ENCODE data around the gene CNTN5.

The CNTN5 gene

DNA sequence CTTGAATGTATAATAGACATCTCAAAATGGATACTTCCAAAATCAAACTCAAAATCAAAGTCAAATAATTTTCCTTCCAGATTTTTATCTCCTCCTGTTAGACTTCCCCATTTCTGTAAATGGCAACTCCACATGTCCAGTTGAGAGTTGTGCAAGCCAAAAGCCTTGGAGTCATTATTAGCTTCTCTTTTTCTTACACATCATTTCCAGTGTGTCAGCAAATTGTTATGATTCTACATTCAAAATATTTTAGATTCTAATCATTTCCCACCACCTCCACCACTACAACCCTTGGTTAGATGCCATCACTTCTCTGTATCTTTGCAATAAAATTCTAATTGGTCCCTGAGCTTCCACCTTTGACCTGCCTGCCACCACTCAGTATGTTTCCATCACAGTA is 155.7 kb downstream of the CNTN5 start:
- H3K27me3 ChIP-seq (ENCODE audit: control insufficient read depth, insufficient read depth, low read length) = no peaks in the 10 kb centered on the region
- H3K9me3 ChIP-seq (ENCODE audit: control insufficient read depth, insufficient read depth, low read length) = no peaks in the 10 kb centered on the region
- H3K4me1 ChIP-seq (ENCODE audit: control insufficient read depth, insufficient read depth, low read length) = no peaks in the 10 kb centered on the region
- H3K4me3 ChIP-seq (ENCODE audit: low read depth, low read length) = no peak overlapping the region
- H3K36me3 ChIP-seq (ENCODE audit: control insufficient read depth, insufficient read depth, low read length) = no peaks in the 10 kb centered on the region
- no peak overlapping the region for H3K9ac ChIP-seq (ENCODE audit: low read depth, low read length)

- Histone ChIP-seq H3K27me3 (ENCODE audit: control insufficient read depth, insufficient read depth, low read length) (no peaks in the 10 kb centered on the region), H3K4me3 (ENCODE audit: low read depth, low read length) (no peak overlapping the region), H3K9ac (ENCODE audit: low read depth, low read length) (no peak overlapping the region), H3K4me1 (ENCODE audit: control insufficient read depth, insufficient read depth, low read length) (no peaks in the 10 kb centered on the region), H3K36me3 (ENCODE audit: control insufficient read depth, insufficient read depth, low read length) (no peaks in the 10 kb centered on the region), H3K9me3 (ENCODE audit: control insufficient read depth, insufficient read depth, low read length) (no peaks in the 10 kb centered on the region)
Measured at GRCh38 chr11:99177446-99177845, 156.7 kb downstream of the CNTN5 start.

GRCh38 chr11:99184146-99184545 is 163.4 kb downstream of the CNTN5 start:
- Histone ChIP-seq H3K9me3 (ENCODE audit: control insufficient read depth, insufficient read depth, low read length) (no peaks in the 10 kb centered on the region), H3K4me1 (ENCODE audit: control insufficient read depth, insufficient read depth, low read length) (no peaks in the 10 kb centered on the region), H3K4me3 (ENCODE audit: low read depth, low read length) (no peak overlapping the region), H3K36me3 (ENCODE audit: control insufficient read depth, insufficient read depth, low read length) (no peaks in the 10 kb centered on the region), H3K27me3 (ENCODE audit: control insufficient read depth, insufficient read depth, low read length) (no peaks in the 10 kb centered on the region), H3K9ac (ENCODE audit: low read depth, low read length) (no peak overlapping the region)

- no peaks in the 10 kb centered on the region for H3K36me3 ChIP-seq (ENCODE audit: control insufficient read depth, insufficient read depth, low read length)
- peaks cover 2% of the 10 kb centered on the region for H3K4me1 ChIP-seq (ENCODE audit: control insufficient read depth, insufficient read depth, low read length)
- H3K9me3 ChIP-seq (ENCODE audit: control insufficient read depth, insufficient read depth, low read length) = no peaks in the 10 kb centered on the region
- H3K9ac ChIP-seq (ENCODE audit: low read depth, low read length) = no peak overlapping the region
- no peak overlapping the region for H3K4me3 ChIP-seq (ENCODE audit: low read depth, low read length)
- no peaks in the 10 kb centered on the region for H3K27me3 ChIP-seq (ENCODE audit: control insufficient read depth, insufficient read depth, low read length)
Measured at GRCh38 chr11:99188221-99188620, 167.5 kb downstream of the CNTN5 start.

GRCh38 chr11:99192716-99193115 is 172.0 kb downstream of the CNTN5 start:
- peaks cover 12% of the 10 kb centered on the region for H3K4me1 ChIP-seq (ENCODE audit: control insufficient read depth, insufficient read depth, low read length)
- H3K36me3 ChIP-seq (ENCODE audit: control insufficient read depth, insufficient read depth, low read length) = no peaks in the 10 kb centered on the region
- no peak overlapping the region for H3K9ac ChIP-seq (ENCODE audit: low read depth, low read length)
- H3K4me3 ChIP-seq (ENCODE audit: low read depth, low read length) = no peak overlapping the region
- H3K9me3 ChIP-seq (ENCODE audit: control insufficient read depth, insufficient read depth, low read length) = no peaks in the 10 kb centered on the region
- no peaks in the 10 kb centered on the region for H3K27me3 ChIP-seq (ENCODE audit: control insufficient read depth, insufficient read depth, low read length)

DNA sequence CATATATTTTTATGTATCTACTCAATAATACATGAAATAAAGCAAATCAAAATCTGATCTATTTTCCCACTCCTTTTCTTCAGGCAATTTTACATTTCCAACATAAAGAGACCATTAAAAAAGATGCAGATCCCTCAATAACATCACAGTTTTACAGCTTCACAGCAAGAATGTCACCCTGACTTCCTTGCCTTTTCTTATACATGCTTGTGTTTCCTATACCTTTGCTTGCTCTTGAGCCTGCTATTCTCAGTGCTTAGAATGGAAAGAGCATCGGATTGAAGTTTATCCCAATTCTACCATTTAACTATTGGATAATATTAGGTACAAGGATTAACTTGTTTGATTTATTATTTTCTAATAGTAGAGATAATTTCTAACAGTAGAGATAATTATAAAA is 176.7 kb downstream of the CNTN5 start:
- Histone ChIP-seq H3K36me3 (ENCODE audit: control insufficient read depth, insufficient read depth, low read length) (no peaks in the 10 kb centered on the region), H3K4me1 (ENCODE audit: control insufficient read depth, insufficient read depth, low read length) (peaks cover 42% of the 10 kb centered on the region), H3K9me3 (ENCODE audit: control insufficient read depth, insufficient read depth, low read length) (no peaks in the 10 kb centered on the region), H3K27me3 (ENCODE audit: control insufficient read depth, insufficient read depth, low read length) (no peaks in the 10 kb centered on the region), H3K9ac (ENCODE audit: low read depth, low read length) (no peak overlapping the region), H3K4me3 (ENCODE audit: low read depth, low read length) (no peak overlapping the region)

DNA sequence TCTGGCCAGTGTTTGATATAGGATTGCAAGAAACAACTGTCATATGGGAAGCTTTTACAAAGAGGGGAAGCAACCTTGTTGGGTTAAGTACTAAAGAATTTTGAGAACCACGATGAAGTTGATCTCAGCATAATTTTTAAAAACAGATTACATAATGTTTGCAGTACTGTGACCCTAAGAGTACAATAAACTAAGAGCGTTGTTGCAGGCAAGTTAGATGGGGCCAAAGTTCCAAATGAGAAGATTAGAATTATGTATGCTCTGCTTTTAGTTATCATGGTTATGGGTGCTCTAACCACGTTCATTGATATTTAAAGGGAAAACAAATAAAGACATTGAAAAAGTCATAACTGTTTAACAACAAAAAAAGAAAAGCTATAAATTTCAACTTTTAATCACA is 177.5 kb downstream of the CNTN5 start:
- H3K27me3 ChIP-seq (ENCODE audit: control insufficient read depth, insufficient read depth, low read length) = no peaks in the 10 kb centered on the region
- no peaks in the 10 kb centered on the region for H3K9me3 ChIP-seq (ENCODE audit: control insufficient read depth, insufficient read depth, low read length)
- no peak overlapping the region for H3K4me3 ChIP-seq (ENCODE audit: low read depth, low read length)
- peaks cover 40% of the 10 kb centered on the region for H3K4me1 ChIP-seq (ENCODE audit: control insufficient read depth, insufficient read depth, low read length)
- no peaks in the 10 kb centered on the region for H3K36me3 ChIP-seq (ENCODE audit: control insufficient read depth, insufficient read depth, low read length)
- no peak overlapping the region for H3K9ac ChIP-seq (ENCODE audit: low read depth, low read length)

DNA sequence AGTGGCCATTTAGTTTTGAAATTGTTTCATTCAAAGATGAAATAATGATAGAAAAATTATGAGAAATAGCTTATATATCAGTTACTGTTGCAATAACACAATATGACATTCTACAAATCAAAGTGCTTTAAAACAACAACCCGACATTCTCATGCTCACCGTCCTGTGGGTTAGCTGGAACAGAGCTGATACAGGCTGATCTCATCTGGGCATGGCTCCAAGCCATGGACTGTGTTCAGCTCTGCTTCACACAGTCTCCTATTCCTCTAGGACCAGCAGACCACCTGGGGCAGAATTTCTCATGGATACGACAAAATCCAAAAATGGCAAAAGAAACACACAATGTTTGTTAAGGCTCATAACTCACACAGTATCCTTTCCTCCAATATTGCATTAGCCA is 178.6 kb downstream of the CNTN5 start:
- Histone ChIP-seq H3K4me1 (ENCODE audit: control insufficient read depth, insufficient read depth, low read length) (peaks cover 35% of the 10 kb centered on the region), H3K9ac (ENCODE audit: low read depth, low read length) (no peak overlapping the region), H3K9me3 (ENCODE audit: control insufficient read depth, insufficient read depth, low read length) (no peaks in the 10 kb centered on the region)

DNA sequence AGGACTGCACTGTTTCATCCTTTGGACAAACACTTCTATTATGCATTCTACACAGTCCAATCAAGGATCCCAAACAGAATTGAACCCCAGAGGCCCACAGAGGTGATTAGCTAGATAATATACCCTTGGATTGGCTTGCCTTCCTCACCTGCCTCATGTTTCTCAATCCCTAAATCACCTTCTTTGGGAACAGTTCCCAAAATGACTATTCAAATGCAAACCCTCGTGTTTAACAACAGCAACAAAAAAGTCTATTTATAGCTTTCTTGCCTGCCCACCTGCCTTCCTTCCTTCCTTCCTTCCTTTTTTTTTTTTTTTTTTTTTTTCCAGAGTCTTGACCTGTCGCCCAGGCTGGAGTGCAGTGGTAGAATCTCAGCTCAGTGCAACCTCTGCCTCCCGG is 180.0 kb downstream of the CNTN5 start:
- H3K4me1 ChIP-seq (ENCODE audit: control insufficient read depth, insufficient read depth, low read length) = peaks cover 37% of the 10 kb centered on the region
- no peaks in the 10 kb centered on the region for H3K36me3 ChIP-seq (ENCODE audit: control insufficient read depth, insufficient read depth, low read length)
- H3K9me3 ChIP-seq (ENCODE audit: control insufficient read depth, insufficient read depth, low read length) = no peaks in the 10 kb centered on the region
- H3K27me3 ChIP-seq (ENCODE audit: control insufficient read depth, insufficient read depth, low read length) = no peaks in the 10 kb centered on the region
- no peak overlapping the region for H3K4me3 ChIP-seq (ENCODE audit: low read depth, low read length)
- no peak overlapping the region for H3K9ac ChIP-seq (ENCODE audit: low read depth, low read length)

More for the DNA sequence above, 178.6 kb downstream of the CNTN5 start:
- Histone ChIP-seq H3K36me3 (ENCODE audit: control insufficient read depth, insufficient read depth, low read length) (no peaks in the 10 kb centered on the region), H3K4me3 (ENCODE audit: low read depth, low read length) (no peak overlapping the region), H3K27me3 (ENCODE audit: control insufficient read depth, insufficient read depth, low read length) (no peaks in the 10 kb centered on the region)

DNA sequence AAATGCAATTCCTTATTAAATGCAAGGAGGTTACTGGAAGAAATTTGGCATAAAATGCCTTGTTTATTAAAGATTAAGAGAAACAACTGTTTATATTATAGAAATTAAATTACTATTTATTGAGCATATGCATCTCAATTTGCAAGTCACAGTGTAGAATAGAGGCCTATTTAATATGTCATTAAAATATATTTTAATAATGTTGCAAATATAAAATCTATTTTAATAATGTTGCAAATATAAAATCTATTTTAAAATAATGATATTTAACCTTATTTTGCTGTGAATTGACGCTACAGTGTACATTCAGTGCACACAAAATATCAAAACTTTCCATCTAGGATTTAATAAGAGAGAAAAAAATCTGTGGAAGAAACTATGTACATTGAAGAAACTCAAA is 188.1 kb downstream of the CNTN5 start:
- Histone ChIP-seq H3K9ac (ENCODE audit: low read depth, low read length) (no peak overlapping the region), H3K27me3 (ENCODE audit: control insufficient read depth, insufficient read depth, low read length) (no peaks in the 10 kb centered on the region), H3K9me3 (ENCODE audit: control insufficient read depth, insufficient read depth, low read length) (no peaks in the 10 kb centered on the region), H3K4me1 (ENCODE audit: control insufficient read depth, insufficient read depth, low read length) (peaks cover 7% of the 10 kb centered on the region), H3K36me3 (ENCODE audit: control insufficient read depth, insufficient read depth, low read length) (no peaks in the 10 kb centered on the region), H3K4me3 (ENCODE audit: low read depth, low read length) (no peak overlapping the region)

- Histone ChIP-seq H3K27me3 (ENCODE audit: control insufficient read depth, insufficient read depth, low read length) (no peaks in the 10 kb centered on the region), H3K4me3 (ENCODE audit: low read depth, low read length) (no peak overlapping the region), H3K9ac (ENCODE audit: low read depth, low read length) (no peak overlapping the region), H3K4me1 (ENCODE audit: control insufficient read depth, insufficient read depth, low read length) (no peaks in the 10 kb centered on the region), H3K9me3 (ENCODE audit: control insufficient read depth, insufficient read depth, low read length) (no peaks in the 10 kb centered on the region), H3K36me3 (ENCODE audit: control insufficient read depth, insufficient read depth, low read length) (no peaks in the 10 kb centered on the region)
Measured at GRCh38 chr11:99229544-99229943, 208.8 kb downstream of the CNTN5 start.

- Histone ChIP-seq H3K27me3 (ENCODE audit: control insufficient read depth, insufficient read depth, low read length) (no peaks in the 10 kb centered on the region), H3K36me3 (ENCODE audit: control insufficient read depth, insufficient read depth, low read length) (no peaks in the 10 kb centered on the region), H3K4me1 (ENCODE audit: control insufficient read depth, insufficient read depth, low read length) (no peaks in the 10 kb centered on the region), H3K4me3 (ENCODE audit: low read depth, low read length) (no peak overlapping the region), H3K9me3 (ENCODE audit: control insufficient read depth, insufficient read depth, low read length) (no peaks in the 10 kb centered on the region), H3K9ac (ENCODE audit: low read depth, low read length) (no peak overlapping the region)
Measured at GRCh38 chr11:99234534-99234933, 213.8 kb downstream of the CNTN5 start.

DNA sequence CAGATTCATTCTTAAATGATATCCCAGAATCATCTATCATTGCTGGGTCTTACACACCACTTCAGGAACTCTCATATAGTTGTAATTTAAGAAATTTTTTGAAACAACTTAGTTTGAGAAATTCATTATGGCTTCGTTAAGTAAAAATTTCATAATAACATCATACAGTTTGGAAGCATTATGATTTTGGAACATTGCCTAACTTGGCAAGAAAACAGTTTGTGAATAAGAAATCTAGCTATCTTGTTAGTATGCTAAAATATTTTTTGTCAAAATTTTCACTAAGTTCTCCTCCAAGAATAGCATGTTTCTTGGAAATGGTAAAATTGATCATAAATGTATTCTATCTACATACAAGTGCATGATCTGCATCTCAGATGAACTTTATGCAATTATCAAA is 217.7 kb downstream of the CNTN5 start:
- no peaks in the 10 kb centered on the region for H3K9me3 ChIP-seq (ENCODE audit: control insufficient read depth, insufficient read depth, low read length)
- no peaks in the 10 kb centered on the region for H3K36me3 ChIP-seq (ENCODE audit: control insufficient read depth, insufficient read depth, low read length)
- no peak overlapping the region for H3K9ac ChIP-seq (ENCODE audit: low read depth, low read length)
- H3K4me3 ChIP-seq (ENCODE audit: low read depth, low read length) = no peak overlapping the region
- no peaks in the 10 kb centered on the region for H3K27me3 ChIP-seq (ENCODE audit: control insufficient read depth, insufficient read depth, low read length)
- H3K4me1 ChIP-seq (ENCODE audit: control insufficient read depth, insufficient read depth, low read length) = no peaks in the 10 kb centered on the region
